HG03442 (cell line): ENCODE data around the gene EXOC4.

Experiments
- ATAC-seq: cut with Tn5 transposase; IDR thresholded peaks from one replicate; pipeline ENCODE4 v1.9.1; 2021; ENCODE audit warnings: mild to moderate bottlenecking, moderate library complexity; ENCODE audit not compliant: unreplicated experiment

The EXOC4 gene

GRCh38 chr7:133360201-133360600 is 107.3 kb downstream of the EXOC4 start:
- ATAC-seq = no peak

GRCh38 chr7:133361806-133362205 is 108.9 kb downstream of the EXOC4 start:
- ATAC-seq = no peak

- no peak for ATAC-seq
These were observed 112.2 kb downstream of the EXOC4 start for GRCh38 chr7:133364959-133365690.

GRCh38 chr7:133365917-133366316 is 113.0 kb downstream of the EXOC4 start:
- ATAC-seq = no peak

- ATAC-seq = no peak
These were observed 114.7 kb downstream of the EXOC4 start for GRCh38 chr7:133367561-133367960.

DNA sequence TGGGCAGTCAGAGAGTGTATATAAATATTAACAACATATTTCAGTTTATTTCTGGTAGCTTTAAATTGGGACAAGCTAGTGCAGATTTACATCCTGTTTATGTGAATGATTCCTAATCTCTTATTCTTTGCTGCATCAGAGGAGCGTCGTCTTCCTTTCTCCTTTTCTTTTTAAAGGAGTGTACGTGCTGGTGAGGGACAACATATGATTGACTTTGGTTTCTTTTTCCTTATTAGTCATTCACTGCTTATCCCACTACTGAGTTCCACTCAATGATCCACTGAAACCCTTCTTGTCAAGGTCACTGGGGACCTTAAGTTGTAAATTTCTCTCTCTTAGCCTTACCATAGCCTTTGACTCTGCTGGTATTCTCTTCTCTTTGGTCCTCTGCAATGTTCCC is 116.3 kb downstream of the EXOC4 start:
- no peak for ATAC-seq

DNA sequence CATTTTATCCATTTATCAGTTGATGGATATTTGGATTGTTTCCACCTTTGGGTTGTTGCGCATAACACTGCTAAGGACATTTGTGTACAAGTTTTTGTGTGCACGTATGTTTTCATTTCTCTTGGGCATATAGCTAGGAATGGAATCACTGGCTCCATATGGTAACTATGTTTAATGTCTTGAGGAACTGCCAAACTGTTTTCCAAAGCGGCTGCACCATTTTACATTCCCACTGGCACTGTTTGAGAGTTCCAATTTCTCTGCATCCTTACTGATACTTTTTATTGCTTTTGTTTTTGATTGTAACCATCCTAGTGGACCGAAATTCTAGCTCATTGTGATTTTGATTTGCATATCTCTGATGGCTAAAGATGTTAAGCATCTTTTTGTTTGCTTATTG is 118.7 kb downstream of the EXOC4 start:
- no peak for ATAC-seq

DNA sequence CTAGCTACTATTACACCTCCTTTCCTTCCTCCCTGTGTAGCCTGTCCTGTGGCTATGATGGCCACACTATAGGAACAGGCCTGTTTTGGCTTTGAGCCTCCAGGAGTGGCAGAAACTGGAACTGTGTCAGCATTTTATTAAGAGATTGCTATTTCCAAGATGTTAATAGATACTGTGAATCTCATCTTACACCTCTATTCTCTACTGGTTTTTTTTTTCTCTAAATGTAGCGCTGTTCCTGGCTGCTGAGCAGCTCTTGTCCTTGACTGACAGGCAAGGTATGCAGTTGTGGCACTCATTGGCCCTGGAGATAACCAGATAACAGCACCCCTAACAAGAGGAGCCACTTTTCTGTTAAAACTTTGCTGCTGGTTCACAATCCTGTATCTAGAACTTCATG is 119.5 kb downstream of the EXOC4 start:
- no peak for ATAC-seq

DNA sequence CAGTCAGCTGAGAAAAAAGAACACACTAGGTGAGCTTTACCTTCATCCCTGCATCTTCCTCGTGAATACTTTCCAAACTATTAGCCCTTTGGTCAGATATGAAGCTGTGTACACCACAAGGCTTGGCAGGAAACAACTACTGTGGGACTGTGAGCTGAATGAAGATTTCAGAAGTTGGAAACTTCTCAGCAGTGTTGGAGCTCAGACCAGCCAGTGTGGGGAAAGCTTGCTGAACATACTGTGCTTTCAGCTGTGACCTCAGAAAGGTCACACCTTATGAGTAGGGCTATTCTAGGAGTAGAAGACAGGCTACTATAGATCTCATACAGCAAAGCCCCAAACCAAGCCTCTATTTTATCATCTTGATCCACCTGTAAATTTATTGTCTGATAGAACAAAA is 123.6 kb downstream of the EXOC4 start:
- ATAC-seq = no peak

- no peak for ATAC-seq
These were observed 129.1 kb downstream of the EXOC4 start for GRCh38 chr7:133381965-133382364.

DNA sequence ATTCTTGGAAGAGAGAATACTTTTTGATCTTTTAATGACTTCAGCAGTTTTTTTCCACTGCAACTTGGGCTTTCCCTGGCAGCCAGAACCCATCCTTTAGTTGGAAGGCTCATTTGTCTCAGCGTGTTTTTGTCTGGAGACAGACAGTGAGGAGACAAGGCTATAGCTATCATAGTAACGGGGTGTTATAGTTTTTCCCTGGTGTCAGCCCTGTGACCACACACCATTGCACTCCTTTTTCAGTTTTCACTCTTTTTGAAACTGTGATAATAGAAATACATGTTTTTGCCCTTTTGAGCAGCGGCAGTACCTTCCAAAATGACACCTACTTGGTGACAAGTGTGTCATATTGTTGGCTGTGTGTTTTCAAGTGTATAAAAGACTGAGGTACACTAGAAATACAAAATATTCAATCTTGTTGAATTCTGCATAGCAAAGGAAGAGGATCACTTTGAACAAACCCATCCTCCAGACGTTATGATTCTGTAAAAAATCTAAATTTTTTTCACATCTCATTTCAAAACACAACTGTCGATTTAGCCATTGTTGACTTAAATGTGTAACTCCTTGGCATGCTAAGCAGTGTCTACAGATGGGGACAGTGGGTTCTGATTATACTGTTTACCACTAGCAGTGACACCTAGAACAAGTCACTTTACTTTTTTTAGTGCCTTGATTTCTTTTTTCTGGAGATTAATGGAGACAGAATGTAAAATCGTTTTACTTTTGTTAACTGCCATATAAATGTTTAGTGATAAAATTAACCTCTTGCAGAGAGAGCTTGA is 130.1 kb downstream of the EXOC4 start:
- no peak for ATAC-seq

GRCh38 chr7:133386205-133386604 is 133.3 kb downstream of the EXOC4 start:
- ATAC-seq = no peak

GRCh38 chr7:133389727-133390126 is 136.8 kb downstream of the EXOC4 start:
- ATAC-seq = no peak

GRCh38 chr7:133391206-133391605 is 138.3 kb downstream of the EXOC4 start:
- ATAC-seq = no peak

DNA sequence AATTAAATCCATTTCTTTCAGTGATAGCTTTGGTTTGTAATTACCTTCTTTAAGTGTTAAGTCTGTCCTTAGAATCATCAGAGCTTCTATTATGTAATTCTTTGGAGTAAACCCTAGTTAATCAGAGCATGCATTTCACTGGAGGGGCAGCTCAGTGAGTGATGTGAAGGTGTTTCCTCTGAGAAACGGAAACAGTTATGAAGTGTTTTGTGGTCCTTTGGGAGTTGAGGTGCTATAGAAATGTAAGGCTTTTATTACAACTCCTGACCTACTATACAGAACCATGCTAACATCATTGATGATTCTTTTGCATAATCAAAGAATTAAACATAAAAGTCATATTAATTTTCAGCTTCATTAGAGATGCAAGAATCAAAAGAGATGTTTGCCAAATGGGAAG is 141.5 kb downstream of the EXOC4 start:
- no peak for ATAC-seq

DNA sequence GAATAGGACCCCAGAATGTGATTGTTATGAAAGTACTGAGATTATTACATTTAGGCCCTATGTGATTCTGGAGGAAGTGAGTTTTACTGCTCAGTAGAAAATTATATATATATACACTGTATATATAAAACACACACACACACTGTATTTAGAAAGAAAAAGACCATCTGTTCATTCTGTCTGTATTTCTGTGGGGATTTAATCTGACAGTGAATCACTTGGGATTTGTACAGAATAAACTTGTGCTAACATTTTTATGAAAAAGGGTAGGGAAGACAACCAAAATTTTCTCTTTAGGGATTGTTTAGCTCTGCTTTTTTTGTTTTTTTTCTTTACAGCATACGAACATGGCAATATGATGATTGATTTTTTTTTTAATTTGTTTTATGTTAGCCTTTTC is 142.7 kb downstream of the EXOC4 start:
- ATAC-seq = no peak

DNA sequence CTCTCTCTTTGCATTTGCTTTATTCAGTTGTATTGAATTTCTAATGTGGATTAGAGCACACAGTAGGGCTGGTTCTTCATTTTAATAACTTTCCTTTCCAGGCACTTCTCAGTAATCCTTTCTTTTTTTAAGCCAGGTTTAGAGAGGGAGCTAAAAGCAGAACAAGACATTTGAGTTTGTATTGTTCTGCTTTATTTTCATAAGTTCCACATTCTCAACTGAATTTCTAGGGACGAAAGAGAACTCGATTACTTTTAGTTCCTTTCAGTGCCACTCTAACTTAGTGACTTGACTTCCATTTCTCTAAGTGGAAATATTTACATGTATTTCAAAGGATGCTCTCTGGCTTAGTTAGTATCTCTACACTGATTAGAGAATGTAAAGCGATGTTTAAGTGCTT is 145.6 kb downstream of the EXOC4 start:
- ATAC-seq = no peak

- ATAC-seq = no peak
These were observed 148.3 kb downstream of the EXOC4 start for GRCh38 chr7:133401225-133401624.

- ATAC-seq = no peak
These were observed 155.3 kb downstream of the EXOC4 start for GRCh38 chr7:133408212-133408611.

- ATAC-seq = no peak
These were observed 156.5 kb downstream of the EXOC4 start for GRCh38 chr7:133409421-133409820.

- ATAC-seq = no peak
These were observed 157.1 kb downstream of the EXOC4 start for GRCh38 chr7:133409966-133410365.

GRCh38 chr7:133411395-133411794 is 158.5 kb downstream of the EXOC4 start:
- no peak for ATAC-seq
